ENCODE measurements around the gene C1R. TPM values are rescaled to one million over a fixed set of nuclear protein-coding genes. Genes with fewer than 3 reads are reported as not detected.
A peak's percentile ranks its signal among the peaks of the same experiment; 100 is the strongest.

C1R gene
- total RNA-seq, 1 experiment from 2014 or later = 13.1 TPM

- Mint-ChIP-seq H3K27ac (ENCODE audit: low read depth, unreplicated experiment) (no peak overlapping the region), H3K4me1 (ENCODE audit: insufficient read depth, unreplicated experiment) (peaks cover 11% of the 10 kb centered on the region), H3K27me3 (ENCODE audit: insufficient read depth, unreplicated experiment) (no peaks in the 10 kb centered on the region), H3K36me3 (ENCODE audit: insufficient read depth, unreplicated experiment) (peaks cover 36% of the 10 kb centered on the region), H3K9me3 (ENCODE audit: unreplicated experiment) (no peaks in the 10 kb centered on the region), H3K4me3 (ENCODE audit: unreplicated experiment) (no peak overlapping the region)
- CTCF ChIA-PET = interaction anchor here (0.6 to 8.3 kb wide), 44 partner anchors 9 to 884 kb away, joined by 3 to 123 read pairs (median 5); partner anchors contain the start of genes C12orf57, C1R, C1S and LPCAT3
- POLR2A ChIA-PET = interaction anchor here (0.7 to 3.7 kb wide), 10 partner anchors 16 to 188 kb away, joined by 3 to 42 read pairs (median 6); partner anchors contain the start of genes C12orf57, C1R, C1S and RNU7-1
- no TSS peak for BruUV-seq (replicated peaks)
- DNase-seq (ENCODE audit: unreplicated experiment) = peak; percentile 56
- intact Hi-C loops (cut with micrococcal nuclease) = loop anchor here (1.0 kb wide), 2 partner anchors 53 to 169 kb away; partner anchors contain the start of genes C12orf57 and C1S
- TF ChIP-seq, protein P1, sequence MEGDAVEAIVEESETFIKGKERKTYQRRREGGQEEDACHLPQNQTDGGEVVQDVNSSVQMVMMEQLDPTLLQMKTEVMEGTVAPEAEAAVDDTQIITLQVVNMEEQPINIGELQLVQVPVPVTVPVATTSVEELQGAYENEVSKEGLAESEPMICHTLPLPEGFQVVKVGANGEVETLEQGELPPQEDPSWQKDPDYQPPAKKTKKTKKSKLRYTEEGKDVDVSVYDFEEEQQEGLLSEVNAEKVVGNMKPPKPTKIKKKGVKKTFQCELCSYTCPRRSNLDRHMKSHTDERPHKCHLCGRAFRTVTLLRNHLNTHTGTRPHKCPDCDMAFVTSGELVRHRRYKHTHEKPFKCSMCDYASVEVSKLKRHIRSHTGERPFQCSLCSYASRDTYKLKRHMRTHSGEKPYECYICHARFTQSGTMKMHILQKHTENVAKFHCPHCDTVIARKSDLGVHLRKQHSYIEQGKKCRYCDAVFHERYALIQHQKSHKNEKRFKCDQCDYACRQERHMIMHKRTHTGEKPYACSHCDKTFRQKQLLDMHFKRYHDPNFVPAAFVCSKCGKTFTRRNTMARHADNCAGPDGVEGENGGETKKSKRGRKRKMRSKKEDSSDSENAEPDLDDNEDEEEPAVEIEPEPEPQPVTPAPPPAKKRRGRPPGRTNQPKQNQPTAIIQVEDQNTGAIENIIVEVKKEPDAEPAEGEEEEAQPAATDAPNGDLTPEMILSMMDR (IDR thresholded peaks at IDR 0.05; ENCODE audit: unreplicated experiment) = peak; percentile 74
Observed at GRCh38 chr12:7113389-7113871, 21.2 kb upstream of the C1R start.

GRCh38 chr12:7112041-7112440 is 19.8 kb upstream of the C1R start:
- peaks cover 34% of the 10 kb centered on the region for H3K36me3 Mint-ChIP-seq (ENCODE audit: insufficient read depth, unreplicated experiment)
- BruUV-seq (replicated peaks) = no TSS peak
- intact Hi-C loops (cut with micrococcal nuclease) = no loop called here

GRCh38 chr12:7110661-7111060 is 18.4 kb upstream of the C1R start:
- H3K4me1 Mint-ChIP-seq (ENCODE audit: insufficient read depth, unreplicated experiment) = peaks cover 19% of the 10 kb centered on the region
- intact Hi-C loops (cut with micrococcal nuclease) = no loop called here
- ChIA-PET CTCF (interaction anchor here (0.6 to 8.3 kb wide), 17 partner anchors 8 to 238 kb away, joined by 3 to 123 read pairs (median 4); partner anchors contain the start of genes C12orf57, C1S, RNU7-1 and SPSB2), POLR2A (interaction anchor here (1.1 to 3.7 kb wide), 3 partner anchors 50 to 166 kb away, joined by 5 to 42 read pairs (median 10); partner anchors contain the start of genes C12orf57, C1S and RNU7-1)
- no peak overlapping the region for H3K4me3 Mint-ChIP-seq (ENCODE audit: unreplicated experiment)
- H3K36me3 Mint-ChIP-seq (ENCODE audit: insufficient read depth, unreplicated experiment) = peaks cover 40% of the 10 kb centered on the region
- H3K27me3 Mint-ChIP-seq (ENCODE audit: insufficient read depth, unreplicated experiment) = no peaks in the 10 kb centered on the region
- H3K27ac Mint-ChIP-seq (ENCODE audit: low read depth, unreplicated experiment) = no peak overlapping the region
- no peak for DNase-seq (ENCODE audit: unreplicated experiment)
- TF ChIP-seq, protein P1 (IDR thresholded peaks at IDR 0.05; ENCODE audit: unreplicated experiment) = no peak
- BruUV-seq (replicated peaks) = no TSS peak
- no peaks in the 10 kb centered on the region for H3K9me3 Mint-ChIP-seq (ENCODE audit: unreplicated experiment)

More at GRCh38 chr12:7112041-7112440, 19.8 kb upstream of the C1R start:
- Mint-ChIP-seq H3K4me3 (ENCODE audit: unreplicated experiment) (no peak overlapping the region), H3K4me1 (ENCODE audit: insufficient read depth, unreplicated experiment) (peaks cover 9% of the 10 kb centered on the region), H3K27me3 (ENCODE audit: insufficient read depth, unreplicated experiment) (no peaks in the 10 kb centered on the region), H3K27ac (ENCODE audit: low read depth, unreplicated experiment) (no peak overlapping the region), H3K9me3 (ENCODE audit: unreplicated experiment) (no peaks in the 10 kb centered on the region)
- ChIA-PET POLR2A (interaction anchor here (1.1 to 3.7 kb wide), 7 partner anchors 19 to 187 kb away, joined by 5 to 42 read pairs (median 10); partner anchors contain the start of genes C12orf57, C1R, C1S and RNU7-1), CTCF (interaction anchor here (0.8 to 8.3 kb wide), 24 partner anchors 10 to 240 kb away, joined by 3 to 123 read pairs (median 5); partner anchors contain the start of genes C12orf57, C1R, C1S and RNU7-1)
- no peak for DNase-seq (ENCODE audit: unreplicated experiment)
- TF ChIP-seq, protein P1 (IDR thresholded peaks at IDR 0.05; ENCODE audit: unreplicated experiment) = no peak

DNA sequence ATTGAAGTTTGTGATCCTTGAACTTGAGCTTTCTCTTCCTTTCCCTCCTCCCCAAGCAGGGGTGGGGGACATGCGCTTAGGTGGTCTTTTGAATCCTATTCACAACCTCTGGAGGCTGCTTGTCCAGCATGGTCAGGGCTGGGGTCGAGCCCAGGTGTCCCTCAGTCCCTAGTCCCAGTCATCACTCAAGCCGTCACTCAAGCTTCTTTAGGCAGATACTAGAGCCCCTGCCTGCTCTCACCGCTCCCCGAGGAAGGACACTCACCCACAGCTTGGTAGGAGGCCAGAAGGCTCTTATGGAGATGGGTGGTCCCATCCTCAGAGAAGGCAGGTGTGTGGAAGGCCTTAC is 17.3 kb upstream of the C1R start:
- CTCF ChIA-PET = interaction anchor here (0.5 to 8.3 kb wide), 29 partner anchors 9 to 565 kb away, joined by 3 to 123 read pairs (median 5); partner anchors contain the start of genes C12orf57, C1R, C1S and LPCAT3
- Mint-ChIP-seq H3K4me3 (ENCODE audit: unreplicated experiment) (peak overlapping the region; percentile 95), H3K27me3 (ENCODE audit: insufficient read depth, unreplicated experiment) (no peaks in the 10 kb centered on the region), H3K36me3 (ENCODE audit: insufficient read depth, unreplicated experiment) (peaks cover 34% of the 10 kb centered on the region), H3K27ac (ENCODE audit: low read depth, unreplicated experiment) (peak overlapping the region; percentile 90), H3K4me1 (ENCODE audit: insufficient read depth, unreplicated experiment) (peaks cover 22% of the 10 kb centered on the region), H3K9me3 (ENCODE audit: unreplicated experiment) (no peaks in the 10 kb centered on the region)
- TF ChIP-seq, protein P1 (IDR thresholded peaks at IDR 0.05; ENCODE audit: unreplicated experiment) = no peak
- no TSS peak for BruUV-seq (replicated peaks)
- DNase-seq (ENCODE audit: unreplicated experiment) = no peak
- POLR2A ChIA-PET = interaction anchor here (0.7 to 3.6 kb wide), 13 partner anchors 15 to 184 kb away, joined by 3 to 71 read pairs (median 11); partner anchors contain the start of genes C12orf57, C1R, C1S and LPCAT3
- intact Hi-C loops (cut with micrococcal nuclease) = loop anchor here (1.0 to 5.0 kb wide), 5 partner anchors 17 to 185 kb away; partner anchors contain the start of genes C12orf57, C1R and C1S
